GM10847 (cell line): ENCODE measurements around the gene PDE9A.

Experiments
- POLR2A ChIP-seq: IDR thresholded peaks from 2 replicates; pipeline ENCODE4 v1.6.1; 2011; ENCODE audit not compliant: insufficient read length; ENCODE audit errors: extremely low read depth

Gene PDE9A

GRCh38 chr21:42775891-42776290, 122.5 kb downstream of the PDE9A start:
- no peak for TF ChIP-seq POLR2A

DNA sequence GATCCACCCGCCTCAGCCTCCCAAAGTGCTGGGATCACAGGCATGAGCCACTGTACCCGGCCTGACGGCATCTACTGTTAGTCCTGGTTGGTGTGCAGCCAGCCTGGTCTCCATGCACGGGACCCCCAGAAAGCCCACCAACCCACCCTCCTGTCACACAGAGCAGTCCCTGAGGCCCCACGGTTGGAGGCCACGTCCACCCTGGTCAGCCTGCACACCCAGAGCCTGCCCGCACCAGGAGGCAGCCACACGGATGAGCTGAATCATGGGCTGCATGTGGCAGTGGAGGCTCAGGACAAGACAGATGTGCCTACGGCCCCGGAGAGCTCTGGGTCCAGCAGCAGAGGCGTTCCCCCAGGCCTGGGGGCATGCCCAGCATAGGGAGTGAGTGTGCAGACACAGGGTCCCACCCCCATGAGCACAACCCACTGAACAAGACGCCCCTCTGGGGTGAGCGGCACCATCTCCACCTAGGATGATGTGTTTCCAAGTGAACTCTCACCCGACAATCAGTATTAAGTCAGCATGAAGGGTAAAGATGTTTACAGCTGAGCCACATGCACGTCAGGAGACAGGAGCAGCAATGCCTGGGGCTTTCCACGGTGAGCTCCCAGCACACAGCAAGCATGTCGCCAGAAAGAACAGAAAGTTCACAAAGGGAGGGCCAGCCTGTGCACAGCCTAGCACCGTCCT, 123.8 kb downstream of the PDE9A start:
- TF ChIP-seq POLR2A = no peak

DNA sequence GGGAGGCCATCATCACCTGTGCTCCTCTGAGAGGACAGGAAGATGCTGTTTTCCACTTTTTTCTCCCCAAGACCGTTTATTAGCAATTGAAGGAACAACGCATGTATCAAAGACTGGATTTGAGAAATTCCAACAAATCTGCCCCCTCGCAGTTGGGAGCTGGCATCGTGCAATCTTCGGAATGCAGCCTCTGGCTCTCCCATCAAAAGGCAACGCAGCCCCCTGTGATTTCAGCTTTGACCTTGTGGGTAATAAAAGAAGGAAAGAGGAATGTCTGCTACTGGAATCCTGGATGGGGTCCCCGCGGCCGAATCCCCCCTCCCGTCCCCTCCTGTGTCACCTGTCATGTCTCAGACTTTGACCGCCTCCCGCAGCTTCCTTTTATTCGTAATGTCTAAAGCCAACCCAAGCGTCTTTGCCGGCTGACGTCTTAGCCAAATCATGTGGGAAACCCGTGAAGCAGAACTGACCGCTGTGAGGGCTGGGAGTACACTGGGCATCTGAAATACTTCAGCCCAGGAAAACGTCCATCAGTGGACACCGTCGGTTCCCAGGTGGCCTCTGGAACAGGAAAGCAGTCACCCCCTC, 124.4 kb downstream of the PDE9A start:
- TF ChIP-seq POLR2A = no peak

DNA sequence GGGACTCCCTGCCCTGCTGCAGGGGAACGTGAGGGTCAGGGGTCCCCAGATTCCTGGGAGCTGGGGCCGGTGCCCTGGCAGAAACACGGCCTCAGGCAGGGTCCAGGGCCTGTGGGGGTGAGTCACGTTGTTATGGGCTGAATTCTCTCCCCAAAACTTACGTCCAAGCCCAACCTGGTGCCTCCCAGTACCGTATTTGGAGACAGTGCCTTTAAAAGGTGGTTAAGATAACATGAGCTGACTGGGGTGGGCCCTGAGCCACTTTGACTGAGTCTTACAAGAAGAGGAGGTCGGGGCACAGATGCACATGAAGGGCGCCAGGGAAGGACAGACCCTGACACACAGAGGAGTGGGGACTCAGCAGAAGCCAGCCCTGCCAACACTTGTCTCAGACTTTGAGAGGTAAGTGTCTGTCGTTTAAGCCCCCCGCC, 126.0 kb downstream of the PDE9A start:
- TF ChIP-seq POLR2A = no peak

GRCh38 chr21:42780617-42781016, 127.2 kb downstream of the PDE9A start:
- TF ChIP-seq POLR2A = no peak

GRCh38 chr21:42781150-42781970, 127.9 kb downstream of the PDE9A start:
- TF ChIP-seq POLR2A = no peak

DNA sequence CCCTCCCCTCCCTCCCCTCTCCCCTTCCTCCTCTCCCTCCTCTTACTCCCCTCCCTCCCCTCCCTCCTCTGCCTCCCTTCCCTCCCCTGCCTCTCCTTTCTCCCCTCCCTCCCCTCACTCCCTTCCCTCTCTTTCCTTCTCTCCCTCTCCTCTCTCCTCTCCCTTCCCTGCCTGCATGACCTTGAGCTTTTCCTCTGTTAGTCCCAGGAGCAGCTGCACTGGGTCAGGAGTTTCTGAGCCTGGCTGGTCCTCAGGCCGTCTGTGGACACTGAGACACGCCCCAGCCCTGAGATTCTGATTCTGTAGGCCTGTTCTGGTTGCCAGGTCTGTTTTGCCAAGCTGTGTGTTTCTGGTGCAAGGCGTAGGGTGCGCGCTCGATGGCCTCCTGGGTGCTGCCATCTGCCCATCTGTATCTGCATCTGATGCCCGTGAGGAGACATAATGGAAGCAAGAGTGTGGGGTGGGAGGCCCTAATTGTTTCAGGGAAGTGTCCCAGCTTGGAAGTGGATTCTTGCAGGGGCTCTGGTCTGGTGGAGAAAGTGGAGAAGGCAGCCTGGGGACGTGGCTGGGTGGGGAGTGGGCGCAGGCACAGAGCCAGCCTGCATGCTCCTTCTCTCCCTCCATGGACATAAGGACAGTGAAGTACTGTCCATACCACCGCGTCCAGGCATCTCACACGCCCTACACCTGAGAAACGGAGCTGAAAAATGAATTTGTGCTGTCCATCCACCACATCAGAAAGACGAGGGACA, 128.7 kb downstream of the PDE9A start:
- no peak for TF ChIP-seq POLR2A

DNA sequence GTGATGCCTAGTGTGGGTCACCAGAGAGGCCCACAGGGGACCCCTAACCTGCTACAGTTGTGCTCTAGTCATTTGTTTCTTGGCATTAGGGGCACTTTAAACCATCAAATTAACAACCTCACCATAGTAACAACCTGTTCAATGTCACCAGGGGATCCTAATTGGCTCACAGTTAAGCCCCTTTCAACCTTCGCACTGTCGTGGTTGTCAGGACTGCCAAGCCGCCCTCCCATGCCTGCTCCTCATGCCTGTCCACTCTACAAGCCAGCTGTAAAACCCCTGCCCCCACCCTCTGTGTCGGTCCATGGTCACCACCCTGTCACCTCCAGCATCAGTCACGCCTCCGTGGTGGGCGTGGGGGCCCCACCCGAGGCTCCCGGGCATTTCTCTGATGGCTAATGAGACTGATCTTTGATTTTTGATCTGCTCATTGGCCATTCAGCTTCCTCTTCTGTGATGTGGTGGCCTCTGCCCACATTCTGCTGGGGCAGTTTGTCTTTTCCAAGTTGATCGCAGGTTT, 129.4 kb downstream of the PDE9A start:
- no peak for TF ChIP-seq POLR2A

DNA sequence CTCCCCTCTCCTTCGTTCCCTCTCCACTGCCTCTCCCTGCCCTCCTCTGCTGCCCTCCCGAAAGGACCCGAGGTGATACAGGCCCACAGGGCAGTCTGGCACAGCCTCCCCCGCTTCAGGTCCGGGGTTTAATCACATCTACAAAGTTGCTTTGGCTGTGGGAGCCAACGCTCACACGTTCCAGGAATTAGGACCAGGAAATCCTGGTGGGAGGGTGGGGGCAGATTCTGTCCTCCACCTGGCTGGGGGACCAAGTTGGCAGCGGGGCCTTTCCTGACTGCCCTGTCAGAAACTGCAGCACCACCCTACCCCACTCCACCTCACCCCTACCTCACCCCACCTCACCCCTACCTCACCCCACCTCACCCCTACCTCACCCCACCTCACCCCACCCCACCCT, 130.9 kb downstream of the PDE9A start:
- no peak for TF ChIP-seq POLR2A

DNA sequence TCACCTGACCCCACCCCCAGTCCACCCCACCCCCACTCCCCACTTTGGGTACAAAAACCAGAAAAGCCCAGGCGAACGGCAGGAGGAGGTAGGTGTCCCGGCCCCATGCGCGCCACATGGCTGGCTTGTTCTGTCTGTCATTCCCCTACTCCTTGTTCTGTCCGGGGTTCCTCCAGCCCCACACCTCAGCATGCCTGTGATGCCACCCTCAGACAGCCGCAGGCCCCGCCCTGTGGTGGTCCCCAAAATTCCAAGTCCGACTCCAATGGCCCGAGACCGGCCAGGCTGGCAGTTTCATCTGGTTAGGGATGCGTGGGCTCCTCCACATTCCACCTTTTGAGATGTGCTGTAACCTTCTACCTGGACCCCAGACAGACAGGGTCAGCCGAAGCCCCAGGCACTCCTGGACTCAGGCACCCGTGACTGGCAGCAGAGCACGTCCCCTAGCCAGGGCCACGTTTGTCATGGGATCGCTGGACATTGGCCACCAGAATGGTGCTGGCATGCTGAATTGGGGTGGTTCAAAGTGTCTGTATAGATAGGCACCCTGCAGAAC, 131.6 kb downstream of the PDE9A start:
- no peak for TF ChIP-seq POLR2A

DNA sequence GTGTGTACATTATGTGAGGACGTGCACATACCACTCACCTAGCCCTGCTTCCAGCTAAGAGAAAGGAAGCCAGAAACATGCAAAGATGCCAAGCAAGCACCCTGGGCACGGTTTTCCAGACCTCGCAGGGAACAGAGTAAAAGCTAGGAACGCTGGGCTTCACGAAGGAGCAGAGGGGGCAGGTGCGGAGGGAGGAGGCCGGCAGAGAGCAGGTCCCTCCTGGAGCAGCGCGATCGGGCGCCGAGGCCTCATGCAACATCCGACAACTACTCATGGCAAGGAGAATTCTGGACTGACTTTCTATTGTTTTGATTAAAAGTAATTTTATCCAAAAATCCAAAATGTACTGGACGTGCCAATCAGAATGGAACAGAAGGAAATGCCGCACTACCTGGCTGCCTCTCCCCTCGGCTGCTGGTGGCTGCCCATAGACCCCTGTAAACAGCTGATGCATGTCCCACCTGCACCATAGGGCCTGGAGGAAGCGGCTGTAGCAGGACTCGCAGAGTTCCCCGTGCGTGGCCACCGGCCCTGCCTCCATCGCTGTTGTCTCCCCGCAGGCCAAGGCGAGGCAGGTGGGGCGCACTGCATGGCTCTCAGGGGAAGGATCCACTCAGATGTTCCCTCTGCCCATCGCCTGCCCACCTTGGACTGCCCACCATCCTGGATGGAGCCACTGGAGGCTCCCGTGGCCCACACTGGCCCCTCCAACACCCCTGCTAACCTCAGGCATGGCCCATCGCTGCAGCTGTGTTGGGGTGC, 132.4 kb downstream of the PDE9A start:
- no peak for TF ChIP-seq POLR2A

- TF ChIP-seq POLR2A = no peak
Observed at GRCh38 chr21:42786884-42787283, 133.5 kb downstream of the PDE9A start.

- TF ChIP-seq POLR2A = no peak
Observed at GRCh38 chr21:42787613-42788012, 134.2 kb downstream of the PDE9A start.

DNA sequence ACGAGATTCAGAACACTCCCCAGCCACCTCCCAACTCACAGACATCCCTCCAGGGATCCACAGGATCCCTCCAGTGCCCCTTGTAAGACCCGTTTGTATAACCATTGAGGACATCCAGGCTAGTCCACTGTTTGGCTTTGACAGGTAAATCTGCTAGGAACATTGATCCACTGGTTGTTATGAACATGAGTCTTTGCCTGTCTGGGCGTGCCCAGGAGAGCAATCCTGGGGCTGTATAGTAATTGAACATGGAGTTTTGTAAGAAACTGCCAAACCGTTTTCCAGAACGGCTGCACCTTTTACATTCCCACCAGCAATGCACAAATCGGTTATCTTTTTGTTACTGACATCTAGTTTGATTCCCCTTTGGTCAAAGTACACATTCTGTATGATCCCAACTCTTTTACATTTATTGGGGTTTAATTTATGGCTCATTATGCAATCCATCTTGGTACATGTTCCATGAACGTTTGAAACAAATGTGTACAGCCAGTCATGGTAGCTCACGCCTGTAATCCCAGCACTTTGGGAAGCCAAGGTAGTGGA, 137.2 kb downstream of the PDE9A start:
- TF ChIP-seq POLR2A = no peak
